RWPE1 (cell line): ENCODE results near the gene PHRF1.
A peak's percentile ranks its signal among the peaks of the same experiment; 100 is the strongest.

Source experiments
- CTCF ChIA-PET: fragments of 350-600 bp; sonication (Branson Sonifier 250); formaldehyde crosslinking; extraction: SDS; loops from one replicate; lab custom pipeline; 2021; lab: Yijun Ruan, JAX
- POLR2A ChIA-PET: fragments of 400-600 bp; formaldehyde crosslinking; extraction: SDS; loops from one replicate; lab custom pipeline; 2020; ENCODE audit warnings: antibody characterized with exemption; ENCODE audit not compliant: low non-redundant PET; lab: Yijun Ruan, JAX
- DNase-seq: peaks from one replicate; pipeline ENCODE4 v3.0.0; 2012; ENCODE audit warnings: low spot score
- H3K27ac ChIP-seq: fragments of 450-650 bp; 2 replicates; pipeline ENCODE4 v1.5.1; 2017
- CTCF ChIP-seq: fragments of 450-650 bp; conservative IDR thresholded peaks from 2 replicates; pipeline ENCODE4 v1.5.1; 2017; ENCODE audit warnings: low read depth, mild to moderate bottlenecking

The PHRF1 gene

GRCh38 chr11:601573-602245 is 25.4 kb downstream of the PHRF1 start:
- no peak for DNase-seq
- CTCF ChIA-PET: no interaction called here
- TF ChIP-seq CTCF: no peak
- POLR2A ChIA-PET: no interaction called here
- H3K27ac ChIP-seq: peak overlapping the region; percentile 30

- H3K27ac ChIP-seq: peak overlapping the region; percentile 38
- no peak for TF ChIP-seq CTCF
- DNase-seq: no peak
- ChIA-PET POLR2A (no interaction called here), CTCF (interaction anchor here (0.7 to 0.8 kb wide), 3 partner anchors 9 to 121 kb away, joined by 3 to 4 read pairs (median 3); no protein-coding TSS in a partner anchor)
Observed at GRCh38 chr11:603154-603553, 26.9 kb downstream of the PHRF1 start.

- no peak for TF ChIP-seq CTCF
- ChIA-PET CTCF (no interaction called here), POLR2A (no interaction called here)
- DNase-seq: no peak
- H3K27ac ChIP-seq: peak overlapping the region; percentile 79
Observed at GRCh38 chr11:605286-606129, 29.2 kb downstream of the PHRF1 start.

- peak overlapping the region; percentile 79 for H3K27ac ChIP-seq
- no peak for TF ChIP-seq CTCF
- ChIA-PET POLR2A (no interaction called here), CTCF (no interaction called here)
- DNase-seq: peak; percentile 82
Observed at GRCh38 chr11:606245-606644, 30.0 kb downstream of the PHRF1 start.

- no peak for DNase-seq
- H3K27ac ChIP-seq: peak overlapping the region; percentile 79
- ChIA-PET CTCF (no interaction called here), POLR2A (interaction anchor here (1.1 kb wide), 1 partner anchor 8 kb away, joined by 3 read pairs; the partner anchor contains the start of gene IRF7)
- TF ChIP-seq CTCF: no peak
Observed at GRCh38 chr11:607020-607780, 30.9 kb downstream of the PHRF1 start.
